H9 (cell line): ENCODE data around the gene HMGB4. TPM values are rescaled to one million over a fixed set of nuclear protein-coding genes. Genes with fewer than 3 reads are reported as not detected.

Experiments
- DNase-seq: peaks from one replicate; pipeline ENCODE4 v3.0.0-alpha.2; 2017
- H2AFZ ChIP-seq: one replicate; pipeline ENCODE4 v1.6.1; 2013; ENCODE audit warnings: mild to moderate bottlenecking, low read length, control low read depth, moderate library complexity
- H2AK5ac ChIP-seq: 2 replicates; pipeline ENCODE4 v1.6.1; 2013; ENCODE audit warnings: low read length, control low read depth, mixed read lengths; ENCODE audit not compliant: insufficient read length
- H2BK120ac ChIP-seq: one replicate; pipeline ENCODE4 v1.6.1; 2013; ENCODE audit warnings: low read depth, mild to moderate bottlenecking, low read length, control low read depth, inconsistent platforms; ENCODE audit not compliant: poor library complexity, severe bottlenecking
- H2BK12ac ChIP-seq: 2 replicates; pipeline ENCODE4 v1.6.1; 2013; ENCODE audit warnings: low read length, control low read depth, mixed read lengths, low read depth; ENCODE audit not compliant: insufficient read length
- H2BK15ac ChIP-seq: 2 replicates; pipeline ENCODE4 v1.6.1; 2013; ENCODE audit warnings: low read depth, low read length, control low read depth
- H2BK20ac ChIP-seq: one replicate; pipeline ENCODE4 v1.6.1; 2013; ENCODE audit warnings: low read depth, mild to moderate bottlenecking, low read length, control low read depth, inconsistent platforms; ENCODE audit not compliant: poor library complexity, severe bottlenecking
- H2BK5ac ChIP-seq: 2 replicates; pipeline ENCODE4 v1.6.1; 2013; ENCODE audit warnings: low read length, control low read depth, mixed read lengths; ENCODE audit not compliant: insufficient read length
- H3K14ac ChIP-seq: 2 replicates; pipeline ENCODE4 v1.6.1; 2013; ENCODE audit warnings: low read length, control low read depth; ENCODE audit not compliant: insufficient read depth
- H3K18ac ChIP-seq: 2 replicates; pipeline ENCODE4 v1.6.1; 2013; ENCODE audit warnings: low read depth, mild to moderate bottlenecking, mixed read lengths, low read length, control low read depth; ENCODE audit not compliant: insufficient read length
- H3K23ac ChIP-seq: 2 replicates; pipeline ENCODE4 v1.6.1; 2013; ENCODE audit warnings: low read length, control low read depth, mixed read lengths, low read depth; ENCODE audit not compliant: insufficient read length
- H3K23me2 ChIP-seq: 2 replicates; pipeline ENCODE4 v1.6.1; 2013; ENCODE audit warnings: low read depth, mild to moderate bottlenecking, mixed read lengths, low read length, control low read depth; ENCODE audit not compliant: insufficient read length, poor library complexity, severe bottlenecking
- H3K27ac ChIP-seq: 2 replicates; pipeline ENCODE4 v1.5.1; 2013; ENCODE audit warnings: low read length, control low read depth, mixed read lengths, low read depth; ENCODE audit not compliant: insufficient read length
- H3K27me3 ChIP-seq: 2 replicates; pipeline ENCODE4 v1.6.1; 2013; ENCODE audit warnings: low read length, control low read depth, inconsistent platforms; ENCODE audit not compliant: insufficient read depth
- H3K4ac ChIP-seq: 2 replicates; pipeline ENCODE4 v1.6.1; 2013; ENCODE audit warnings: low read depth, mild to moderate bottlenecking, control low read depth, inconsistent platforms, low read length, moderate library complexity
- H3K4me1 ChIP-seq: 2 replicates; pipeline ENCODE4 v1.6.1; 2013; ENCODE audit warnings: low read length, control low read depth, inconsistent platforms; ENCODE audit not compliant: insufficient read depth
- H3K4me2 ChIP-seq: 2 replicates; pipeline ENCODE4 v1.6.1; 2013; ENCODE audit warnings: low read length, control low read depth, mixed read lengths; ENCODE audit not compliant: insufficient read length, insufficient read depth
- H3K56ac ChIP-seq: 2 replicates; pipeline ENCODE4 v1.6.1; 2013; ENCODE audit warnings: low read depth, mild to moderate bottlenecking, mixed read lengths, low read length, control low read depth; ENCODE audit not compliant: insufficient read length
- H3K79me1 ChIP-seq: 2 replicates; pipeline ENCODE4 v1.6.1; 2013; ENCODE audit warnings: low read depth, mild to moderate bottlenecking, moderate library complexity, low read length, control low read depth, inconsistent platforms; ENCODE audit not compliant: insufficient read depth, poor library complexity, severe bottlenecking
- H3K79me2 ChIP-seq: 2 replicates; pipeline ENCODE4 v1.6.1; 2013; ENCODE audit warnings: low read length, control low read depth, inconsistent platforms; ENCODE audit not compliant: insufficient read depth
- H3K9ac ChIP-seq: 2 replicates; pipeline ENCODE4 v1.6.1; 2013; ENCODE audit warnings: low read length, control low read depth, mixed read lengths; ENCODE audit not compliant: insufficient read length; ENCODE audit errors: extremely low read depth
- H3K9me3 ChIP-seq: one replicate; pipeline ENCODE4 v1.6.1; 2013; ENCODE audit warnings: low read depth, low read length, inconsistent platforms; ENCODE audit not compliant: control insufficient read depth
- H3T11ph ChIP-seq: one replicate; pipeline ENCODE4 v1.6.1; 2013; ENCODE audit warnings: mild to moderate bottlenecking, low read length, control low read depth, inconsistent platforms
- H4K20me1 ChIP-seq: one replicate; pipeline ENCODE4 v1.6.1; 2013; ENCODE audit not compliant: control insufficient read depth, insufficient read length, insufficient read depth
- H4K5ac ChIP-seq: 2 replicates; pipeline ENCODE4 v1.6.1; 2013; ENCODE audit warnings: low read depth, mild to moderate bottlenecking, mixed read lengths, low read length, control low read depth; ENCODE audit not compliant: insufficient read length
- H4K8ac ChIP-seq: replicated peaks from 2 replicates; pipeline ENCODE4 v1.6.1; 2013; ENCODE audit warnings: low read length, control low read depth, mixed read lengths, low read depth; ENCODE audit not compliant: insufficient read length
- H4K91ac ChIP-seq: 2 replicates; pipeline ENCODE4 v1.6.1; 2013; ENCODE audit warnings: low read depth, mild to moderate bottlenecking, moderate library complexity, mixed read lengths, low read length, control low read depth; ENCODE audit not compliant: insufficient read length
- H3K27ac Mint-ChIP-seq, 3 experiments: 2 replicates in 2 of 3; 3 replicates in 1 of 3; pipeline ENCODE4 v1.8.0; 2020 to 2021; ENCODE audit warnings: mixed read lengths in 3 of 3, mild to moderate bottlenecking in 1 of 3, moderate library complexity in 1 of 3
- H3K27me3 Mint-ChIP-seq: 2 replicates; pipeline ENCODE4 v1.8.0; 2021; ENCODE audit warnings: low read depth, mild to moderate bottlenecking, moderate library complexity, mixed read lengths
- H3K36me3 Mint-ChIP-seq, 3 experiments: 2 replicates in 2 of 3; 3 replicates in 1 of 3; pipeline ENCODE4 v1.8.0; 2020 to 2021; ENCODE audit warnings: low read depth in 3 of 3, mixed read lengths in 3 of 3; ENCODE audit not compliant: insufficient read depth in 1 of 3
- H3K4me1 Mint-ChIP-seq, 2 experiments: 2 replicates each; pipeline ENCODE4 v1.8.0; 2020; ENCODE audit warnings: mixed read lengths in 2 of 2
- H3K4me3 Mint-ChIP-seq, 2 experiments: 2 replicates in 1 of 2; 3 replicates in 1 of 2; pipeline ENCODE4 v1.8.0; 2020 to 2021; ENCODE audit warnings: mild to moderate bottlenecking in 2 of 2, mixed read lengths in 2 of 2, moderate library complexity in 1 of 2
- H3K9me3 Mint-ChIP-seq, 2 experiments: 2 replicates in 1 of 2; 3 replicates in 1 of 2; pipeline ENCODE4 v1.8.0; 2020; ENCODE audit warnings: mild to moderate bottlenecking in 2 of 2, mixed read lengths in 2 of 2, moderate library complexity in 1 of 2
- WGBS: extraction: QIAGEN DNeasy Blood & Tissue Kit; methylation state at CpG from one replicate; pipeline ENCODE4 v1.1.7; 2013; ENCODE audit warnings: missing lambda C conversion rate, low lambda C conversion rate, mixed read lengths; ENCODE audit not compliant: insufficient read length; ENCODE audit errors: extremely low coverage; 5-methylcytosine and 5-hydroxymethylcytosine counted together
- total RNA-seq: library from RNA; stranded (reverse); gene quantifications from 2 replicates; pipeline ENCODE4 v1.2.1, GENCODE V29; 2021
- TF ChIP-seq, protein P1 (sequence below): fragments of 200-600 bp; sonication (generic); conservative IDR thresholded peaks from 3 replicates; pipeline ENCODE4 v1.8.0; 2021; ENCODE audit warnings: antibody characterized with exemption, mild to moderate bottlenecking

The HMGB4 gene
- total RNA-seq, 1 experiment from 2014 or later: not detected

- H3K27ac Mint-ChIP-seq: no peak overlapping the region; a peak in 1 of 7 replicates
- no peak overlapping the region for H2BK120ac ChIP-seq
- H4K91ac ChIP-seq: no peak overlapping the region
- no peak overlapping the region for H2BK12ac ChIP-seq
- H3K9ac ChIP-seq: no peak overlapping the region
- H3K27me3 Mint-ChIP-seq: peaks cover 1% of the 10 kb centered on the region; the same call in 1 of the 2 replicates
- H2AK5ac ChIP-seq: no peak overlapping the region
- no peak overlapping the region for H3K18ac ChIP-seq
- no peak overlapping the region for H2BK20ac ChIP-seq
- H3K56ac ChIP-seq: no peak overlapping the region
- H3K79me1 ChIP-seq: no peaks in the 10 kb centered on the region
- no peak overlapping the region for H2AFZ ChIP-seq
- TF ChIP-seq, protein P1, sequence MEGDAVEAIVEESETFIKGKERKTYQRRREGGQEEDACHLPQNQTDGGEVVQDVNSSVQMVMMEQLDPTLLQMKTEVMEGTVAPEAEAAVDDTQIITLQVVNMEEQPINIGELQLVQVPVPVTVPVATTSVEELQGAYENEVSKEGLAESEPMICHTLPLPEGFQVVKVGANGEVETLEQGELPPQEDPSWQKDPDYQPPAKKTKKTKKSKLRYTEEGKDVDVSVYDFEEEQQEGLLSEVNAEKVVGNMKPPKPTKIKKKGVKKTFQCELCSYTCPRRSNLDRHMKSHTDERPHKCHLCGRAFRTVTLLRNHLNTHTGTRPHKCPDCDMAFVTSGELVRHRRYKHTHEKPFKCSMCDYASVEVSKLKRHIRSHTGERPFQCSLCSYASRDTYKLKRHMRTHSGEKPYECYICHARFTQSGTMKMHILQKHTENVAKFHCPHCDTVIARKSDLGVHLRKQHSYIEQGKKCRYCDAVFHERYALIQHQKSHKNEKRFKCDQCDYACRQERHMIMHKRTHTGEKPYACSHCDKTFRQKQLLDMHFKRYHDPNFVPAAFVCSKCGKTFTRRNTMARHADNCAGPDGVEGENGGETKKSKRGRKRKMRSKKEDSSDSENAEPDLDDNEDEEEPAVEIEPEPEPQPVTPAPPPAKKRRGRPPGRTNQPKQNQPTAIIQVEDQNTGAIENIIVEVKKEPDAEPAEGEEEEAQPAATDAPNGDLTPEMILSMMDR: no peak
- no peak overlapping the region for H2BK15ac ChIP-seq
- no peak overlapping the region for H3K4me2 ChIP-seq
- H3K23ac ChIP-seq: no peak overlapping the region
- H3K9me3 Mint-ChIP-seq: no peaks in the 10 kb centered on the region
- H3K23me2 ChIP-seq: no peaks in the 10 kb centered on the region
- H4K20me1 ChIP-seq: no peaks in the 10 kb centered on the region
- WGBS: no CpG with 5 or more reads among the region's 3 CpGs
- no peaks in the 10 kb centered on the region for H3K4me1 ChIP-seq
- H3K9me3 ChIP-seq: no peaks in the 10 kb centered on the region
- no peak overlapping the region for H4K8ac ChIP-seq
- H3K4me3 Mint-ChIP-seq: no peak overlapping the region
- no peak for DNase-seq
- no peak overlapping the region for H3K4ac ChIP-seq
- H2BK5ac ChIP-seq: no peak overlapping the region
- H3T11ph ChIP-seq: no peak overlapping the region
- peaks cover 8 to 13% of the 10 kb centered on the region in 2 experiments for H3K4me1 Mint-ChIP-seq
- no peak overlapping the region for H4K5ac ChIP-seq
- H3K27me3 ChIP-seq: no peaks in the 10 kb centered on the region
- H3K79me2 ChIP-seq: no peaks in the 10 kb centered on the region
- H3K14ac ChIP-seq: no peak overlapping the region
- no peak overlapping the region for H3K27ac ChIP-seq
- no peaks in the 10 kb centered on the region for H3K36me3 Mint-ChIP-seq
Observed at GRCh38 chr1:33898406-33898805, 34.5 kb downstream of the HMGB4 start.
